HG02763 (cell line): ENCODE data around the gene RBM28.

Experiments
- ATAC-seq: cut with Tn5 transposase; IDR thresholded peaks from one replicate; pipeline ENCODE4 v1.9.1; 2021; ENCODE audit warnings: mild to moderate bottlenecking, moderate library complexity; ENCODE audit not compliant: unreplicated experiment

RBM28 gene

GRCh38 chr7:128264477-128264876 is 79.2 kb downstream of the RBM28 start:
- ATAC-seq = no peak

- no peak for ATAC-seq
Measured at GRCh38 chr7:128263420-128263819, 80.3 kb downstream of the RBM28 start.

GRCh38 chr7:128262273-128263028 is 81.3 kb downstream of the RBM28 start:
- no peak for ATAC-seq

GRCh38 chr7:128260069-128260795 is 83.5 kb downstream of the RBM28 start:
- ATAC-seq = no peak

GRCh38 chr7:128259131-128260061 is 84.3 kb downstream of the RBM28 start:
- no peak for ATAC-seq

GRCh38 chr7:128257458-128257857 is 86.2 kb downstream of the RBM28 start:
- no peak for ATAC-seq

GRCh38 chr7:128255271-128255670 is 88.4 kb downstream of the RBM28 start:
- ATAC-seq = no peak

GRCh38 chr7:128254470-128254869 is 89.2 kb downstream of the RBM28 start:
- ATAC-seq = no peak

- no peak for ATAC-seq
Measured at GRCh38 chr7:128253701-128254100, 90.0 kb downstream of the RBM28 start.

- ATAC-seq = no peak
Measured at GRCh38 chr7:128251337-128251736, 92.4 kb downstream of the RBM28 start.
